IPS DF 4.7 (cell line): ENCODE measurements around the gene EFHD2.
"Not testable (repeated sequence)": the region's sequence is repeated elsewhere in the genome, so short reads cannot be mapped to it uniquely, and the experiment has no call there.

Experiments used
- DNase-seq: peaks from one replicate; pipeline ENCODE4 v3.0.0-alpha.2; 2013; ENCODE audit warnings: low spot score; ENCODE audit errors: extremely low read depth

Gene EFHD2

GRCh38 chr1:15388201-15388880 lies 21.3 kb upstream of the EFHD2 start:
- DNase-seq: no peak

- DNase-seq: not testable (repeated sequence)
Measured at GRCh38 chr1:15389828-15390227, 19.9 kb upstream of the EFHD2 start.

- no peak for DNase-seq
Measured at GRCh38 chr1:15390667-15391066, 19.0 kb upstream of the EFHD2 start.

- DNase-seq: no peak
Measured at GRCh38 chr1:15391366-15391765, 18.3 kb upstream of the EFHD2 start.

GRCh38 chr1:15393475-15394257 lies 16.0 kb upstream of the EFHD2 start:
- no peak for DNase-seq

- DNase-seq: no peak
Measured at GRCh38 chr1:15394258-15394690, 15.4 kb upstream of the EFHD2 start.

- DNase-seq: no peak
Measured at GRCh38 chr1:15397236-15397635, 12.5 kb upstream of the EFHD2 start.

GRCh38 chr1:15399710-15400109 lies 10.0 kb upstream of the EFHD2 start:
- no peak for DNase-seq

- no peak for DNase-seq
Measured at GRCh38 chr1:15400627-15401026, 9.1 kb upstream of the EFHD2 start.

GRCh38 chr1:15401391-15402055 lies 8.2 kb upstream of the EFHD2 start:
- DNase-seq: no peak

GRCh38 chr1:15402809-15403450 lies 6.8 kb upstream of the EFHD2 start:
- no peak for DNase-seq

- DNase-seq: no peak
Measured at GRCh38 chr1:15403962-15404580, 5.6 kb upstream of the EFHD2 start.

GRCh38 chr1:15405106-15405850 lies 4.4 kb upstream of the EFHD2 start:
- no peak for DNase-seq

- no peak for DNase-seq
Measured at GRCh38 chr1:15406614-15407559, 2.8 kb upstream of the EFHD2 start.

GRCh38 chr1:15407580-15407979 lies 2.1 kb upstream of the EFHD2 start:
- no peak for DNase-seq

GRCh38 chr1:15408890-15409387 lies 749 bp upstream of the EFHD2 start:
- no peak for DNase-seq

- no peak for DNase-seq
Measured at GRCh38 chr1:15410223-15410883, 665 bp downstream of the EFHD2 start.

- no peak for DNase-seq
Measured at GRCh38 chr1:15410884-15411245, 1.2 kb downstream of the EFHD2 start.

- no peak for DNase-seq
Measured at GRCh38 chr1:15411593-15412137, 2.0 kb downstream of the EFHD2 start.
